ENCODE results near the gene XDH. TPM values are rescaled to one million over a fixed set of nuclear protein-coding genes. Genes with fewer than 3 reads are reported as not detected.

Gene XDH
- total RNA-seq, 1 experiment from 2014 or later = 1.4 TPM

DNA sequence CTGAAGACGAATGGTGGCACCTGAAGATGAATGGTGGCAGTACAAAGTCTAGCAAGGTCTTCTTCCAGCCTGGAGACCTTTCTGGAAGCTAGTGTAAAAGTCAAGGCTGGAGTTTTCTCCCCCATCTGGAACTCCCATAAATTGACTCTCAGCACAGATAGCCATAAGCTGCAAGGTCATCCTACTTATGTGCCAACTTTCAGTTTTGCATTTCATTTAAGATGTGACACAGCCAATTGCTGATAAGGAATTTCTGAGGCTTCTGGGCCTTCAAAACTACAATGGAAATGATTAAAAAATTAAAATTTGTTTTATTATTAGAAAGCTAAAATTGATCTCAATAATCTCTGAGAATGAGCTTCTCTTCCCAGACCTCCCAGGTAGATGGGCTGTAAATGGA is 10.2 kb downstream of the XDH start:
- H3K27me3 Mint-ChIP-seq (ENCODE audit: insufficient read depth, unreplicated experiment) = no peaks in the 10 kb centered on the region
- no peak overlapping the region for H3K4me3 Mint-ChIP-seq (ENCODE audit: unreplicated experiment)
- H3K36me3 Mint-ChIP-seq (ENCODE audit: insufficient read depth, unreplicated experiment) = no peaks in the 10 kb centered on the region
- H3K9me3 ChIP-seq = no peaks in the 10 kb centered on the region
- no peak overlapping the region for H3K4me3 ChIP-seq (ENCODE audit: low read depth, low read length)
- no peak overlapping the region for H3K27ac Mint-ChIP-seq (ENCODE audit: unreplicated experiment)
- H3K27me3 ChIP-seq (replicated peaks; ENCODE audit: control insufficient read depth, insufficient read depth, low read length) = no peaks in the 10 kb centered on the region; the same call in 1 of the 2 replicates
- H3K36me3 ChIP-seq (ENCODE audit: control insufficient read depth, insufficient read depth, low read length) = no peaks in the 10 kb centered on the region
- H3K4me1 ChIP-seq = no peaks in the 10 kb centered on the region
- CTCF ChIA-PET = no interaction called here
- no peak for DNase-seq
- POLR2A ChIA-PET = no interaction called here
- no peaks in the 10 kb centered on the region for H3K9me3 Mint-ChIP-seq (ENCODE audit: unreplicated experiment)
- intact Hi-C loops (cut with micrococcal nuclease; ENCODE audit: unreplicated experiment) = no loop called here
- TF ChIP-seq, protein P1, sequence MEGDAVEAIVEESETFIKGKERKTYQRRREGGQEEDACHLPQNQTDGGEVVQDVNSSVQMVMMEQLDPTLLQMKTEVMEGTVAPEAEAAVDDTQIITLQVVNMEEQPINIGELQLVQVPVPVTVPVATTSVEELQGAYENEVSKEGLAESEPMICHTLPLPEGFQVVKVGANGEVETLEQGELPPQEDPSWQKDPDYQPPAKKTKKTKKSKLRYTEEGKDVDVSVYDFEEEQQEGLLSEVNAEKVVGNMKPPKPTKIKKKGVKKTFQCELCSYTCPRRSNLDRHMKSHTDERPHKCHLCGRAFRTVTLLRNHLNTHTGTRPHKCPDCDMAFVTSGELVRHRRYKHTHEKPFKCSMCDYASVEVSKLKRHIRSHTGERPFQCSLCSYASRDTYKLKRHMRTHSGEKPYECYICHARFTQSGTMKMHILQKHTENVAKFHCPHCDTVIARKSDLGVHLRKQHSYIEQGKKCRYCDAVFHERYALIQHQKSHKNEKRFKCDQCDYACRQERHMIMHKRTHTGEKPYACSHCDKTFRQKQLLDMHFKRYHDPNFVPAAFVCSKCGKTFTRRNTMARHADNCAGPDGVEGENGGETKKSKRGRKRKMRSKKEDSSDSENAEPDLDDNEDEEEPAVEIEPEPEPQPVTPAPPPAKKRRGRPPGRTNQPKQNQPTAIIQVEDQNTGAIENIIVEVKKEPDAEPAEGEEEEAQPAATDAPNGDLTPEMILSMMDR (IDR thresholded peaks at IDR 0.05; ENCODE audit: insufficient read depth in 1 of 2, low read depth in 1 of 2, low read length in 1 of 2, severe bottlenecking in 1 of 2, unreplicated experiment in 1 of 2) = no peak
- H3K4me1 Mint-ChIP-seq (ENCODE audit: low read depth, unreplicated experiment) = no peaks in the 10 kb centered on the region
- BruUV-seq (replicated peaks) = no TSS peak

DNA sequence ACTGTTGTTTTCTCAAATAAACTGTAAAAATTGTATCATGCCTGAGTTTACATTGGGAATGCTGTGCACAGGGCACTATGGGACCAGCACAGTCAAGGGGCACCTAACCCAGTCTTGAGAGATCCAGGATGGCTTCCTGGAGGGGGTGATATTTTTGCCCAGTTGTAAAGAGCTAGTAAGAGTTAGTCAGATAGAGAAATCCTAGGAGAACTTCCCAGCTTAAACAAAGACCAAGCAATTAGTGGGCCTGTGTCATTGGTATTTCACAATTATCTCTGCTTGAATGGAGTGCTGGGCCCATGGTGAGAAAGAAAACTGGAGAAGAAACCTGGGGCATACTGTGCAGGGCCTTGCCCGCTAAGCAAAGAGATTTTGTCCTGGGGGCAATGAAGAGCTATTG is 12.2 kb downstream of the XDH start:
- intact Hi-C loops (cut with micrococcal nuclease; ENCODE audit: unreplicated experiment) = no loop called here

DNA sequence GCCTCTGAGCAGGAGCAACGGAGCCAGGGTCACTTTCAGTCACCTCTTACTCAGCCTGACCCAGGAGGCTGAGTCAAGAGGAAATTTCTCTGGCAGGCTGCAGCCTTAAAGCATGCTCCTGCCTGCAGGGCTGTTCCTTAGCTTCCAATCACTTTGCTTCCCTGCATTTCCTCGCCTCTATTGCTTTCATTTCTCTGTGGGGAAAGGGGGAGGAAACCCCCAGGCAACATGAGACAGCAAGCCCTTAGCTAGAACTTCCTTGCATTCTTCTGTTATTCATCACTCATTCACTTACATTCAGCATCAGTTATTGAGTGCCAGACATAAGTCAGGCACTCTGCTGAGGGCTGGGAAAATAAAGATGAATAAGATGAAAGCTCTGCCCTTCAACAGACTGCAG is 13.0 kb downstream of the XDH start:
- H3K27ac Mint-ChIP-seq (ENCODE audit: unreplicated experiment) = no peak overlapping the region
- H3K27me3 Mint-ChIP-seq (ENCODE audit: insufficient read depth, unreplicated experiment) = no peaks in the 10 kb centered on the region
- no peaks in the 10 kb centered on the region for H3K36me3 ChIP-seq (ENCODE audit: control insufficient read depth, insufficient read depth, low read length)
- no TSS peak for BruUV-seq (replicated peaks)
- ChIA-PET POLR2A (no interaction called here), CTCF (no interaction called here)
- DNase-seq = no peak
- no peaks in the 10 kb centered on the region for H3K36me3 Mint-ChIP-seq (ENCODE audit: insufficient read depth, unreplicated experiment)
- no peaks in the 10 kb centered on the region for H3K4me1 Mint-ChIP-seq (ENCODE audit: low read depth, unreplicated experiment)
- TF ChIP-seq, protein P1 (IDR thresholded peaks at IDR 0.05; ENCODE audit: insufficient read depth in 1 of 2, low read depth in 1 of 2, low read length in 1 of 2, severe bottlenecking in 1 of 2, unreplicated experiment in 1 of 2) = no peak
- no peaks in the 10 kb centered on the region for H3K4me1 ChIP-seq
- no peaks in the 10 kb centered on the region for H3K9me3 ChIP-seq
- intact Hi-C loops (cut with micrococcal nuclease; ENCODE audit: unreplicated experiment) = no loop called here
- no peaks in the 10 kb centered on the region for H3K9me3 Mint-ChIP-seq (ENCODE audit: unreplicated experiment)
- no peak overlapping the region for H3K4me3 ChIP-seq (ENCODE audit: low read depth, low read length)
- no peak overlapping the region for H3K4me3 Mint-ChIP-seq (ENCODE audit: unreplicated experiment)
- H3K27me3 ChIP-seq (replicated peaks; ENCODE audit: control insufficient read depth, insufficient read depth, low read length) = no peaks in the 10 kb centered on the region; the same call in 1 of the 2 replicates

More for the DNA sequence above, 12.2 kb downstream of the XDH start:
- Histone ChIP-seq H3K27me3 (replicated peaks; ENCODE audit: control insufficient read depth, insufficient read depth, low read length) (no peaks in the 10 kb centered on the region; the same call in 1 of the 2 replicates), H3K36me3 (ENCODE audit: control insufficient read depth, insufficient read depth, low read length) (no peaks in the 10 kb centered on the region), H3K4me1 (no peaks in the 10 kb centered on the region), H3K9me3 (no peaks in the 10 kb centered on the region), H3K4me3 (ENCODE audit: low read depth, low read length) (no peak overlapping the region)
- H3K27ac Mint-ChIP-seq (ENCODE audit: unreplicated experiment) = no peak overlapping the region
- H3K4me1 Mint-ChIP-seq (ENCODE audit: low read depth, unreplicated experiment) = no peaks in the 10 kb centered on the region
- ChIA-PET CTCF (no interaction called here), POLR2A (no interaction called here)
- no TSS peak for BruUV-seq (replicated peaks)
- no peaks in the 10 kb centered on the region for H3K9me3 Mint-ChIP-seq (ENCODE audit: unreplicated experiment)
- no peak overlapping the region for H3K4me3 Mint-ChIP-seq (ENCODE audit: unreplicated experiment)
- no peaks in the 10 kb centered on the region for H3K36me3 Mint-ChIP-seq (ENCODE audit: insufficient read depth, unreplicated experiment)
- H3K27me3 Mint-ChIP-seq (ENCODE audit: insufficient read depth, unreplicated experiment) = no peaks in the 10 kb centered on the region
- TF ChIP-seq, protein P1 (IDR thresholded peaks at IDR 0.05; ENCODE audit: insufficient read depth in 1 of 2, low read depth in 1 of 2, low read length in 1 of 2, severe bottlenecking in 1 of 2, unreplicated experiment in 1 of 2) = no peak
- no peak for DNase-seq
